ENCODE results near the gene OIP5. TPM values are rescaled to one million over a fixed set of nuclear protein-coding genes. Genes with fewer than 3 reads are reported as not detected.

OIP5 gene
- total and polyA plus RNA-seq, 9 of the 15 experiments (the other 6 are each of a cell fraction or from before 2014, with no cell fraction given) = 8.3 to 54.8 (median 35.3) TPM

- Histone ChIP-seq H3K9ac (ENCODE audit: insufficient read depth in 1 of 2, low read depth in 2 of 2, low read length in 2 of 2) (no peak overlapping the region), H3K4me2 (ENCODE audit: insufficient read depth, low read length) (no peak overlapping the region), H3K9me3 (replicated peaks; ENCODE audit: control insufficient read depth, insufficient read depth, low read depth, low read length) (no peaks in the 10 kb centered on the region), H4K20me1 (replicated peaks; ENCODE audit: control insufficient read depth, insufficient read depth, low read length) (no peaks in the 10 kb centered on the region), H3K79me2 (ENCODE audit: control insufficient read depth, insufficient read depth, low read length) (peaks cover 3% of the 10 kb centered on the region; the same call in 1 of the 3 replicates), H3K4me3 (no peak overlapping the region), H3K4me1 (replicated peaks in 1 of 2; ENCODE audit: control insufficient read depth in 2 of 2, insufficient read depth in 2 of 2, low read length in 2 of 2) (peaks cover 4% of the 10 kb centered on the region in 2 experiments; a peak in 3 of 5 replicates), H3K9me1 (ENCODE audit: control insufficient read depth, insufficient read depth, low read length) (no peaks in the 10 kb centered on the region), H3K27ac (ENCODE audit: extremely low read depth, low read depth, low read length) (no peak overlapping the region), H2AFZ (ENCODE audit: low read depth, low read length) (no peak overlapping the region), H3K27me3 (ENCODE audit: control insufficient read depth in 2 of 2, insufficient read depth in 2 of 2, low read length in 2 of 2) (no peaks in the 10 kb centered on the region), H3K36me3 (ENCODE audit: control insufficient read depth, insufficient read depth, low read length) (peaks cover 43% of the 10 kb centered on the region; the same call in 2 of the 3 replicates)
- ChIA-PET POLR2A (interaction anchor here (1.2 kb wide), 1 partner anchor 54 kb away, joined by 3 read pairs; the partner anchor contains the start of genes NUSAP1 and OIP5), CTCF (ENCODE audit: low intra/inter-chr PET ratio) (no interaction called here)
- ATAC-seq (no peak), FAIRE-seq (no peak), DNase-seq (ENCODE audit: extremely low read depth in 1 of 4, low spot score in 3 of 4) (no peak)
- 83% methylated on average over 2 of the region's 3 CpGs for WGBS (ENCODE audit: insufficient coverage, low coverage, missing lambda C conversion rate)
- in situ Hi-C loops (cut with MboI) (no loop called here), intact Hi-C loops (cut with micrococcal nuclease) (no loop called here)
- no TSS peak for BruUV-seq (replicated peaks)
- no peak for TF ChIP-seq ZFP36 (IDR thresholded peaks at IDR 0.05; ENCODE audit: low read depth, low read length, partially characterized antibody)
- TF ChIP-seq, protein P1, sequence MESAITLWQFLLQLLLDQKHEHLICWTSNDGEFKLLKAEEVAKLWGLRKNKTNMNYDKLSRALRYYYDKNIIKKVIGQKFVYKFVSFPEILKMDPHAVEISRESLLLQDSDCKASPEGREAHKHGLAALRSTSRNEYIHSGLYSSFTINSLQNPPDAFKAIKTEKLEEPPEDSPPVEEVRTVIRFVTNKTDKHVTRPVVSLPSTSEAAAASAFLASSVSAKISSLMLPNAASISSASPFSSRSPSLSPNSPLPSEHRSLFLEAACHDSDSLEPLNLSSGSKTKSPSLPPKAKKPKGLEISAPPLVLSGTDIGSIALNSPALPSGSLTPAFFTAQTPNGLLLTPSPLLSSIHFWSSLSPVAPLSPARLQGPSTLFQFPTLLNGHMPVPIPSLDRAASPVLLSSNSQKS (CRISPR knock-in tag; IDR thresholded peaks at IDR 0.05) = no peak
- no peak for TF ChIP-seq ZBTB40 (IDR thresholded peaks at IDR 0.05)
- no peak for TF ChIP-seq ZBTB40 (CRISPR knock-in tag; IDR thresholded peaks at IDR 0.05)
- no peak for TF ChIP-seq MTF1 (CRISPR knock-in tag; IDR thresholded peaks at IDR 0.05; ENCODE audit: borderline replicate concordance)
- no peak for TF ChIP-seq GATA2 (CRISPR knock-in tag; IDR thresholded peaks at IDR 0.05)
- no peak for TF ChIP-seq ZFP30 (CRISPR knock-in tag; IDR thresholded peaks at IDR 0.05; ENCODE audit: borderline replicate concordance)
- TF ChIP-seq ZNF274 (IDR thresholded peaks at IDR 0.05; ENCODE audit: borderline replicate concordance, low read depth, low read length) = no peak
- no peak for TF ChIP-seq ZNF780A (CRISPR knock-in tag; IDR thresholded peaks at IDR 0.05)
- TF ChIP-seq, protein P2, sequence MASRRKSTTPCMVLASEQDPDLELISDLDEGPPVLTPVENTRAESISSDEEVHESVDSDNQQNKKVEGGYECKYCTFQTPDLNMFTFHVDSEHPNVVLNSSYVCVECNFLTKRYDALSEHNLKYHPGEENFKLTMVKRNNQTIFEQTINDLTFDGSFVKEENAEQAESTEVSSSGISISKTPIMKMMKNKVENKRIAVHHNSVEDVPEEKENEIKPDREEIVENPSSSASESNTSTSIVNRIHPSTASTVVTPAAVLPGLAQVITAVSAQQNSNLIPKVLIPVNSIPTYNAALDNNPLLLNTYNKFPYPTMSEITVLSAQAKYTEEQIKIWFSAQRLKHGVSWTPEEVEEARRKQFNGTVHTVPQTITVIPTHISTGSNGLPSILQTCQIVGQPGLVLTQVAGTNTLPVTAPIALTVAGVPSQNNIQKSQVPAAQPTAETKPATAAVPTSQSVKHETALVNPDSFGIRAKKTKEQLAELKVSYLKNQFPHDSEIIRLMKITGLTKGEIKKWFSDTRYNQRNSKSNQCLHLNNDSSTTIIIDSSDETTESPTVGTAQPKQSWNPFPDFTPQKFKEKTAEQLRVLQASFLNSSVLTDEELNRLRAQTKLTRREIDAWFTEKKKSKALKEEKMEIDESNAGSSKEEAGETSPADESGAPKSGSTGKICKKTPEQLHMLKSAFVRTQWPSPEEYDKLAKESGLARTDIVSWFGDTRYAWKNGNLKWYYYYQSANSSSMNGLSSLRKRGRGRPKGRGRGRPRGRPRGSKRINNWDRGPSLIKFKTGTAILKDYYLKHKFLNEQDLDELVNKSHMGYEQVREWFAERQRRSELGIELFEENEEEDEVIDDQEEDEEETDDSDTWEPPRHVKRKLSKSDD (conservative IDR thresholded peaks at IDR 0.05; ENCODE audit: low read length) = no peak
Observed at GRCh38 chr15:41278319-41278718, 54.1 kb downstream of the OIP5 start.

All from K562 (cell line).